OCI-LY1 (cell line): Measurements from ENCODE around the gene PSD2.

ENCODE experiments used
- CTCF ChIP-seq: fragments of 200-600 bp; sonication (generic), shearing (Covaris generic); IDR thresholded peaks from 2 replicates; pipeline ENCODE4 v1.5.1; 2017; ENCODE audit warnings: mild to moderate bottlenecking, antibody characterized with exemption, low read length, moderate library complexity, mixed read lengths
- EZH2 ChIP-seq: fragments of 200-600 bp; sonication (generic), shearing (Covaris generic); IDR thresholded peaks from 2 replicates; pipeline ENCODE4 v1.8.0; 2017; ENCODE audit warnings: borderline replicate concordance, mixed run types, mild to moderate bottlenecking, antibody characterized with exemption, low read length, moderate library complexity, mixed read lengths

GRCh38 chr5:139769477-139769876, 26.1 kb upstream of the PSD2 start:
- TF ChIP-seq CTCF (no peak), EZH2 (no peak)
